DMS53 treated with DMSO at 0.1 percent for 48 hours (cell line): ENCODE results near the gene PPP2R3A.
"Not testable (repeated sequence)": the region's sequence is repeated elsewhere in the genome, so short reads cannot be mapped to it uniquely, and the experiment has no call there.

Experiments used
- DNase-seq: peaks from one replicate; lab custom pipeline; 2025; ENCODE audit not compliant: unreplicated experiment; lab: John Stamatoyannopoulos, UW

Gene PPP2R3A

DNA sequence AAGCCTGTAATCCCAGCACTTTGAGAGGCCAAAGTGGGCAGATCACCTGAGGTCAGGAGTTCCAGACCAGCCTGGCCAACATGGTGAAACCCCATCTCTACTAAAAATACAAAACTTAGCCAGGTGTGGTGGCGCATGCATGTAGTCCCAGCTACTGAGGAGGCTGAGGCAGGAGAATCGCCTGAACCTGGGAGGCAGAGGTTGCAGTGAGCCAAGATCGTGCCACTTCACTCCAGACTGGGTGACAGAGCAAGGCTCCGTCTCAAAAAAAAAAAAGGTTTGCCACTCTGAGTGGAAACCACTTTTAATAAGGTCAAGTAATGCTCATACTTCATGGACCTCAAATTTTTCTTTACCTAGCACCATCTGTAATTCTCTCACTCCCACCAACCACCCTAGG lies 178.9 kb downstream of the PPP2R3A start:
- not testable (repeated sequence) for DNase-seq

DNA sequence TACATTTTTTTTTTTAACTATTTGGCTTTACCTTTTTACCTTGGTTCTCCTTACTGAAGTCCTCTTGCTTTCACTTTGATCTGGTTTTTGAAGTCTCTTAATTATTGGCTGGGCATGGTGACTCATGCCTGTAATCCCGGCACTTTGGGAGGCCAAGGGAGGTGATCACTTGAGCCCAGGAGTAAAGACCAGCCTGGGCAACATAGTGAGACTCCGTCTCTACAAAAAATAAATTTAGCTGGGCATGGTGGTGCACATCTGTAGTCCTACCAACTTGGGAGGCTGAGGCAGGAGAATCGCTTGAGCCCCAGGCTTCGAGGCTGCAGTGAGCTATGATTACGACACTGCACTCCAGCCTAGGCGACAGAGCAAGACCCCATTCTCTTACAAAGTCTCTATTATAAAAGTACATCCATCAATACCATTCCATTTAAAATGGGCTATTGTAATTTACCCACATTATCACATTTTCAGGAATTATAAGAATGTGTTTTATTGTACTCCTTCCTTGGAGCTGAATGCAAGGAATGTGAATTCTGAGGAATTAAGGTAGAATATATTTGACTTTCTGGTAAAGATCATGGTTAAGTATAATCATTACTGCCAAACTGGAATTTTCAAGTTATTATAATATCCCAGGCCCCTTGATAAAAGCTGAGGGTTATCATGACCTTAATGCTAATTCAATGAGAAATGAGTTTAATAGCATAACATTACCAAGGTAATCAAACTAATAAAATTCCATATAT lies 181.6 kb downstream of the PPP2R3A start:
- DNase-seq = no peak

DNA sequence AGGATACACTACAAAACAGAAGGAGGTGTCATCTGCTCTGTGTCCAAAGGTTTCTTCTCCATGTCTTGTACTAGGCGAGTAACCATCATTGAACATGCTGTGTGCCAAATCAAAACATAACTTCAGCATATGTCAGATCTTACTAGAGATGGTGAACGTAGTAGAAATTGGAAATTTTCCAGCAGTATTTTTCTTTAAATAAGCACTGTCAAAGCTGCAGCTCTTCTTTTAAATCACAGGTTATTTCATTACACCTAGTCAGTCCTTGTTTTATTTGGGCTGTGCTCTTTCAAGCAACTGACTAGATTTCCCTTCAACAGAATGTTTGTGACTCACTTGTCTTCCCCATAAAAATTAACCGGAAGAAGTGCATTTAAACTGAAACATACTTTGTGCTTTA lies 184.1 kb downstream of the PPP2R3A start:
- no peak for DNase-seq

DNA sequence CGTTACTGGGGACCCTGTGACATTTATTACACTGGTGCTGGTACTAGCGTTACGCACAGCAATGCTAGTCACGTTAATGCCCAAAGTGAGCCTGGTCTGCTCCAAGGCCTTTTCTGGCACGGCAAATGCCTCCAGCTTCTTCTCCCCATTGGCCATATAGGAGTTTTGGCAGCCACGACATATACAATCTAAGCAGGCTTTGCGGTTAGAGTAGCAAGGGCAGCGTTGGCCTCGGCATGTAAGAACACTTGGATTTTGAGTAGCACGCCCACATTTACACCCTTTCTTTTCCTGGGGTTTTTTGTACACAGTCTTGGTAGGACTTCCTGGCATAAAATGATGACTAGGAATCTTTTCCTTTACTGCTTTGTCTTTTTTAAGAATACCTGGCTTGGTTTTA lies 185.7 kb downstream of the PPP2R3A start:
- no peak for DNase-seq

DNA sequence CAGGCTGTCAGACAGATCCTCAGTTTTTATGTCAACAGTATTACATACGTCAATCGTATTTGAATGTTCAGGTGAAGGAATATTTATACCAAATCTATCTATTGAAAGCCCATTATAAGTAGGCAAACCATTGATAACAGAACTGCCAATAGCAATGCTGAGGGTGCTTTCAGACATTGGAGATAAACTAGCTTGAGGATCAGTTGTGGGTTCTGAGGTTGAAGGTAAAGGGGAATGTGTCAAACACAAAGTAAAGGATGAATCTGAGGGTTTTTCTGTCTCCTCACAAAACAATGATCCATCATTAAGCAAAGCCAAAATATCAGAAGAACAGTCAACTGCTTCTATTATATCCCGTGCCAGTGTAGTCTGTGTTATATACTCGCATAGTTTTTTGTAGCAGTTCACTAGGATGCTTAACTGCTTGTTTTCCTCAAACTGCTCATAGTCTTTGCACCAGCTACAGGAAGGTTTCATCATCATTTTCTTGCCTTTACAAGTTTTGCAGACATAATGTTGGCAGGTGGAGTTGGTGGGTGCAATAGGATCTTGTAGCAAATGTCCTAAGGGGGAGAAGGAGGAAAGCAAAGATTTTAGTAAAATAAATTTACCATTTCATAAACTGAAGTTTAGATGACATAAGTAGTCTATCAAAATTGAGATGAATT lies 186.8 kb downstream of the PPP2R3A start:
- DNase-seq = no peak

DNA sequence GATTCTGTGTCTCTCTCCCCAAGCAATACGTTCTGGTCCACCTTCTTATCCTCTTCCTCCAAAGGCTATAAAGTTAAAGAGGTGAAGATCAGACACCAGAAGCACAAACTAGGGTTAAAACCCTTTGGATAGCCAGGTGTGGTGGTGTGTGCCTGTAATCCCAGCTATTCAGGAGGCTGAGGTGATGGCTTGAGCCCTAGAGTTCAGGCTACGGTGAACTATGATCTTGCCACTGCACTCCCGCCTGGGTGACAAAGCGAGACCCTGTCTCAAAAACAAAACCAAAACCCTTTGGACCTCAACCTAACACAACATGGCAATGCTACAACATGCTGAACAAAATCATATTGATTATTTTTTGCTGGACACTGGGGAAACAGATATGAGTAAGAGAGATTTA lies 187.4 kb downstream of the PPP2R3A start:
- no peak for DNase-seq

DNA sequence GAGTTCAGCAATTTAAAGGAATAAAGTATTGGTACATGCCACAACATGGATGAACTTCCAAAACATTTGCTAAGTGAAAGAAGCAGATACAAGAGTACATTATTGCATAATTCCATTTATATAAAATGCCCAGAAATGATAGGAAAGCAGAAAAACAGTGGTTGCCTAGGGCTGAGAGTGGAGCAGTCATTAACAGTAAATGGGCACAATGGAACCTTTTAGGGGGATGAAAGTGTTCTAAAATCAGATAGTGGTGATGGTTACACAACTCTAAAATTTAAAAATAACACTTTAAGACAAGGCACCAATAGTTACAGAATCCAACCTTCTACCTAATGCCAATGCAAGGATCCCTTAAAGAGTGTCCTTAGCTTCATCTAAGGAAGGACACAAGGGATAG lies 196.0 kb downstream of the PPP2R3A start:
- no peak for DNase-seq

DNA sequence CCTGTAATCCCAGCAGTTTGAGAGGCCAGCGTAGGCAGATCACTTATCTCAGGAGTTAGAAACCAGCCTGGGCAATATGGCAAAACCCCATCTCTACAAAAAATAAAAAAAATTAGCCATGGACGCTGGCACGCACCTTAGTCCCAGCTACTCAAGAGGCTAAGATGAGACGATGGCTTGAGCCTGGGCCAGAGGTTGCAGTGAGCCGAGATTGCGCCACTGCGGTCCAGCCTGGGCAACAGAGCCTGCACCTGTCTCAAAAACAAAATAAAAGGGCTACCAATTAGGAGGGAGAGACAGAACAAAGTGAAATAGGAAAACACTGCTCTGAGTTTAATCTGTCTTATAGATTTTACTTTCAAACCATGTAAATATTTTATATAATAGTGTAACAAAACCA lies 196.8 kb downstream of the PPP2R3A start:
- no peak for DNase-seq

DNA sequence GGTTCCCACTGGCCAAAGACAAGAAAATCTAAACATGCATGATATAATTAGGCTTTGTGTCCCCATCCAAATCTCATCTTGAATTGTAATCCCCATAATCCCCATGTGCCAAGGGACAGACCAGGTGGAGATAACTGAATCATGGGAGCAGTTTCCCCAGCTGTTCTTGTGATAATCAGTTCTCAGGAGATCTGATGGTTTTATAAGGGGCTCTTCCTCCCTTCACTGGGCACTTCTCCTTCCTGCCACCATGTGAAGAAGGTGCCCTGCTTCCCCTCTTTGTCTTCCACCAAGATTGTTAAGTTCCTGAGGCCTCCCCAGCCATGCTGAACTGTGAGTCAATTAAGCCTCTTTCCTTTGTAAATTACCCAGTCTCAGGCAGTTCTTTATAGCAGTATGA lies 198.1 kb downstream of the PPP2R3A start:
- DNase-seq = not testable (repeated sequence)

DNA sequence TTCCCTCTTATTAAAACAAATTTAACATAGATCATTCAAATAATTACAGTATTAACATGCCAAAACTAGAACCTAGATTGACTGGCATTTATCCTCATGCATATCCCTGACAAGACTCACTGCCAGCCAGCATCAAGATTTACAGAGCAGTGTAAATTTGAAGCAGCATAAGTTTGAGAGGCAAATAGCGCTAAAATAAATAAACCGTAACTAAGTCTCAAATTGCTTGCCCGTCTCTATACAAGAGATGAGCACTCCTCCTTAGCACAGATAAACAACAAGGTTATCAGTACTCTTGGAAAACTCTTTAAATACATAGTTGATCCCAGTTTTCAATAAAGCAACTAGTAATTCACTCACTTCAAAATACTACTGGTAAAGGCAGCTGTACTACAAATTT lies 201.0 kb downstream of the PPP2R3A start:
- no peak for DNase-seq

DNA sequence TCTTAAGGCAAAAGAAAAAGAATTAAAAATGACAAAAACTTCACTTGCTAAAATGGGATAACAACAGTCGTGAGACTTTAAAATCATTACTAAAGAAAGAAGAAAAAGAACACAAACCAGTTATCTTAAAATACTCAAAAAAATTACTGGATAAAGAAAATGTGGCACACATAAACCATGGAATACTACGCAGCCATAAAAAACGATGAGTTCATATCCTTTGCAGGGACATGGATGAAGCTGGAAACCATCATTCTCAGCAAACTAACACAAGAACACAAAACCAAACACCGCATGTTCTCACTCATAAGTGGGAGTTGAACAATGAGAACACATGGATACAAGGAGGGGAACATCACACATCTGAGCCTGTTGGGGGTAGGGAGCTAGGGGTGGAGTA lies 202.7 kb downstream of the PPP2R3A start:
- DNase-seq = not testable (repeated sequence)

DNA sequence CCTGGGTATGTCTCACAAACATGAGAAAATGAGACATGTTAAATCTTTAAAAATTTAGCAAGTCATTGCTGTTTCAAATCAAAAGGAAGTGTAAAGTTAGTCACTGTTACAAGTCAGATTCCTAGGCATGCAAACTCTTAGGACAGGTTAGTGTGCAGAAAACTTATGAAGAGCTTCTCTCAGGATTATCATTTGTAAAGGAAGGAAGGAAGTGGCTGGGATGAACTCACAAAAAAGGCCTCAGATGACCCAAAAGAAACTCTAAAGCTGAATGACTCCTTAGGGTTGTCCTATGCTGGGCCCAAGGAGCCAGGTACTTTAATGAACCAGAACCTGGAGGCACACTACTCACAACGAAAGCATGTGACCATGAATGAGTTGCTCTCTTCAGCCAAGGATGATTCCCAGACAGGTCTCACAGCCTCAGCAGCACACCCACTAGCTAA lies 205.6 kb downstream of the PPP2R3A start:
- DNase-seq = no peak

DNA sequence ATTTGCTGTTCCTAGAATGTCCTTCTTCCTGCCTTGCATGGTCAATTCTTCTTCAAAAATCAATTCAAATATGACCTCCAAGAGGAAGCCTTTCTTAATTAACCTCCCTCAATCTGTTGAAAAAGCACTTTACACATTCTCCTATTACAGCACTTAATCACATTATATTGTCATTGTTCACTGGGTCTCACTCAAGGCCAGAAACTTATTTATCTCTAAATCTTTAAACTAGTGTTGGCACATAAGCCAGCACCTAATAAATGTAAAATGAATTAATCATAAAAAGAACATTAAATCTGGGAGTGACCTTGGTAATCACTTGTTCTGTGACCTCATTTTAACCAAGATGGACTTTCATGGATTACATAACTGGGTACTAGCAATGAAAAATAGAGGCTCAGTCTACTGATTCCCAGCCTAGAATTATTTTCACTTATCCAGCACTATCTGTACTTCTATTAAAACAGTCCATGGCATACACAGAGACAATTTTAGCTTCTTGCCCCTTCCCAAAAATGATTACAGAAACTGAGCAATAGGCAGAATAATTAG lies 208.5 kb downstream of the PPP2R3A start:
- DNase-seq = no peak

DNA sequence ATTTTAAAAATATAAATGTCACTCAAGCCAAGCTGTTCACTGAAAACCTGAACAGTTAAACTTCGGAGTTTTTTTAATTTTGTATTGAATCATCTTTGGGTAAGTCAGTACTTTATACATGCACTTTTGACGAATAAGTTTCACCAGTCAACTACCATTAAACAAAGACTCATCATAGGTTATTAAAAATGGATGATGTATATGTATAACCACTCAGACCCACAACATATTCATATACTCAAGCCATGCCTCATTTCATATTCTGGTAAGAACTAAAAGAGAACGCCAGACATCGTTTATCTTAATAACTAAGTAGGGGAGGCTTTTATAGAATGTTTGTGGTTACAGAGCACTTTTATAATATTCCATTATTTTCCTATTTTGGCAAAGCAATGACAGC lies 212.3 kb downstream of the PPP2R3A start:
- no peak for DNase-seq

DNA sequence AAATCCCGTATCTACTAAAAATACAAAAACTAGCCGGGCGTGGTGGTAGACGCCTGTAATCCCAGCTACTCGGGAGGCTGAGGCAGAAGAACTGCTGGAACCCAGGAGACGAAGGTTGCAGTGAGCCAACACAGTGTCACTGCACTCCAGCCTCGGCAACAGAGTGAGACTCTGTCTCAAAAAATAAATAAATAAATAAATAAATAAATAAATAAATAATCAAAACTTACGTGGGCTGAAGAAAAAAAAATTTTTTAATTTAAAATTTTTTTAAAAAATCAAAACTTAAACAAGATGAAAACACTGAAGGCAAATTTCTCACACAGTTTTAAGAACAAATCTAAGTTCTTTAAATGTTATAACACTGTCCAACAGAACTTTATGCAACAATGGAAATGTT lies 216.2 kb downstream of the PPP2R3A start:
- no peak for DNase-seq

DNA sequence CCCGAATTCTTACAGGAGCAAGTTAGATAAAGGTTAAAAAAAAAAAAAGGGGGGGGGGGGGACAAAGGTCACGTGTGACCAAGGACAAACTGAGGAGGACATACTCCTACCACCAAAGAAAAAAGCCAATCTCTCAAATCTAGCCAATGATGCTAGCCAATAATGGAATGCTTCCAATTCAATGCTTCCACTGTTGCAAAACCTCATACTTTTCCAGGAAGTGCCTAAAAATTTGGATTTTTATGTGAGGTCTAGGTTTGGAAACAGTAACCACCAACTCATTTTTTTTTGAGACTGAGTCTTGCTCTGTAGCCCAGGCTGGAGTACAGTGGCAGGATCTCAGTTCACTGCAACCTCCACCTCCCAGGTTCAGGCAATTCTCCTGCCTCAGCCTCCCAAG lies 219.2 kb downstream of the PPP2R3A start:
- DNase-seq = no peak

DNA sequence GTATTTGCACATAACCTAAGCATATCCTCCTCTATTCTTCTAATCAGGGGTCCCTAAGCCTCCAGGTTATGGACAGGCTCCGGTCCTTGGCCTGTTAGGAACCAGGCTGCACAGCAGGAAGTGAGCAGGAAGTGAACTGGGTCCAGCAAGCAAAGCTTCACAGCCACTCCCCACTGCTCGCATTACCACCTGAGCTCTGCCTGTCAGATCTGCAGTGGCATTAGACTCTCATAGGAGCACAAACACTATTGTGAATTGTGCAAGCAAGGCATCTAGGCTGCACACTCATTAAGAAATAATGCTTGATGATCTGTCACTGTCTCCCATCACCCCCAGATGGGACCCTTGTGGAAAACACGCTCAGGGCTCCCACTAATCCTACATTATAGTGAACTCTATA lies 220.8 kb downstream of the PPP2R3A start:
- DNase-seq = peak; percentile 12

DNA sequence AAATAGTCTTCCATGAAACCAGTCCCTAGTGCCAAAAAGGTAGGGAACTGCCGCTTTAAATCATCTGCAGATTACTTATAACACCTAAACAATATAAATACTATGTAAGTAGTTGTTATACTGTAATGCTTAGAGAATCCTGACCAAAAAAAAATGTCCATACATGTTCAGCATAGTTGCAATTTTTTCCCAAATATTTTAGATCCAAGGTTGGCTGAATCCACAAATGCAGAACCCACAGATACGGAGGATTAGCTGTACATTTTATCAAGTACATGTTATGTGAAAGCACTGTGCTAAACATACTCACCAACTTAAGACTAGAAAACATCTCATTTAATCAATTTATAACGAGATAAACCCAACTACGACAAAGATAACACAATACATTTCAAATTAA lies 221.3 kb downstream of the PPP2R3A start:
- DNase-seq = no peak

DNA sequence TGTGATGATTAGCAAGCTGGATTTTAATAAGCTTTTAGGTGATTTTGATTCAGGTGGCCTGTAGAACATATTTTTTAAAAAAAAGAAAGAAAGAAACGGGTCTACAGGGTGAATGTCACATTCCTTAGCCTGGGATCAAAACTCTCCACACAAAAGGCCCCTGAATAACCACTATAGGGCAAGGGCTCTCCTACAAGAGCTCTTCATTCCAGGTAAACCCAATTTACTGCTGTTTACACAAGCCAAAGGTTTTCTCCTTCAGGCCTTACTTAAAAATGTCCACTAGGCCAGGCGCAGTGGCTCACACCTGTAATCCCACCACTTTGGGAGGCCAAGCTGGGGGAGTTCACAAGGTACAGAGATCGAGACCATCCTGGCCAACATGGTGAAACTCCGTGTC lies 222.3 kb downstream of the PPP2R3A start:
- no peak for DNase-seq

DNA sequence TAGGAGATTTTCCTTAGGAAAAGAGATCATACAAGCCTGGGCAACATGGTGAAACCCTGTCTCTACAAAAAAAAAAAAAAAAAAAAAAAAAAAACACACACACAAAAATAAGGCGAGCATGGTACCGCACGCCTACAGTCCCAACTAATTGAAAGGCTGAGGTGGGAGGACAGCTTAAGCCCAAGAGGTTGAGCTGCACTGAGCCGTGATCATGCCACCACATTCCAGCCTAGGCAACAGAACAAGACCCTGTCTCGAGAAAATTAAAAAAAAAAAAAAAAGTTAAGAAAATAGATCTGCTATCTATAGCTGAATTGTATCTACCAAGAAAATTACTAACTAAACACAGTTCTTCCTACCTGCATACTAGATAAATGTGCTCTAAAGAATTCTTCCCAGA lies 223.5 kb downstream of the PPP2R3A start:
- DNase-seq = no peak

DNA sequence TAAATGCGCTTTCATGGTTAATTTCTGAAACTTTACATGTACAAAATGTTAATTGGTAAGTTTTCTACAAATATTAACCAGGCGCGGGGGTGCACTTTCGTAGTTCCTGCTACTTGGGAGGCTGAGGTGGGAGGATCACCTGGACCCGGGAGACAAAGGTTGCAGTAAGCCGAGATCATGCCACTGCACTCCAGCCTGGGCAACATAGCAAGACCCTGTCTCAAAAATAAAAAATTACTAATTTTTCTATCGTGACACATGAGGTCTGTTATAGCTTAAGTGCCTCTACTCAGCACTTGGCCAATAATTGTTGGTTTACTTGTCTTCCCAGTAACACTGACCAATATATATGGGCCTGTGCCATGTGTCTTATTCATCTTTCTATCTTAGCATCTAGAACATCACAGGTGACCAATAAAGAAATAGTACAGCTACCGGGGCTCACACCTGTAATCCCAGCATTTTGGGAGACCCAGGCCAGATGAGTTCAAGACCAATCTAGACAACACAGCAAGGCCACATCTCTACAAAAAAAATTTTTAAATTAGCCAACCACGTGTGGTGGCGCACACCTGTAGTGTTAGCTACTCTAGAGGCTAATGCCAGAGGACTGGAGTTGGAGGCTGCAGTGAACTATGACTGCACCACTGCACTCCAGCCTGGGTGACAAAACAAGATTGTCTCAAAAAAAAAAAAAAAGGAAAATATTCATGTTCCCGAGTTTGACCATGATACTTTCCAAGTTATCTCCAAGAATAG lies 224.5 kb downstream of the PPP2R3A start:
- no peak for DNase-seq

DNA sequence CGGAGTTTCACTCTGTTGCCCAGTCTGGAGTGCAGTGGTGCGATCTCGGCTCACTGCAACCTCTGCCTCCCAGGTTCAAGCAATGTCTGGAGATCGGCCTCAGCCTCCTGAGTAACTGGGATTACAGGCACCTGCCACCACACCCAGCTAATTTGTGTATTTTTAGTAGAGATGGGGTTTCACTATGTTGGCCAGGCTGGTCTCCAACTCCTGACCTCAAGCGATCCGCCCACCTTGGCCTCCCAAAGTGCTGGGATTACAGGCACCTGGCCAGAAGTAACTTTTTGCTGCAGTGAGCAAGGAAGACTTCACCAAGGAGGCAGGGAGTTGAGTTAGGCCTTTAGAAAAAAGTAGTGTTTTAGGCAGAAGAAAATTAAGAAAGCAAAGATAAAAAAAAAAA lies 226.7 kb downstream of the PPP2R3A start:
- not testable (repeated sequence) for DNase-seq
